DOHH2 (cell line): Measurements from ENCODE around the gene YTHDC2.

ENCODE experiments used
- H3F3A ChIP-seq: fragments of 200-600 bp; sonication (generic), shearing (Covaris generic); 2 replicates; pipeline ENCODE4 v1.6.0; 2016; ENCODE audit warnings: antibody characterized with exemption, mild to moderate bottlenecking; ENCODE audit not compliant: control insufficient read depth, insufficient read depth
- H3K27ac ChIP-seq: fragments of 200-600 bp; sonication (generic); 2 replicates; pipeline ENCODE4 v1.5.1; 2014; ENCODE audit warnings: low read depth, mild to moderate bottlenecking, low read length, moderate library complexity
- H3K27me3 ChIP-seq: fragments of 200-600 bp; sonication (generic); 2 replicates; pipeline ENCODE4 v1.6.1; 2014; ENCODE audit warnings: mild to moderate bottlenecking, low read length, mixed read lengths; ENCODE audit not compliant: control insufficient read depth
- H3K36me3 ChIP-seq: fragments of 200-600 bp; sonication (generic); 2 replicates; pipeline ENCODE4 v1.6.1; 2014; ENCODE audit warnings: mild to moderate bottlenecking, low read length, moderate library complexity, mixed read lengths; ENCODE audit not compliant: control insufficient read depth
- H3K4me1 ChIP-seq: fragments of 200-600 bp; sonication (generic); 2 replicates; pipeline ENCODE4 v1.6.1; 2014; ENCODE audit warnings: mild to moderate bottlenecking, low read length, mixed read lengths; ENCODE audit not compliant: control insufficient read depth
- H3K4me2 ChIP-seq: fragments of 200-600 bp; sonication (generic); 2 replicates; pipeline ENCODE4 v1.6.0; 2014; ENCODE audit warnings: mild to moderate bottlenecking, low read length, moderate library complexity
- H3K4me3 ChIP-seq: fragments of 200-600 bp; sonication (generic); 2 replicates; pipeline ENCODE4 v1.5.1; 2014; ENCODE audit warnings: mild to moderate bottlenecking, low read length, mixed read lengths
- H3K79me2 ChIP-seq: fragments of 200-600 bp; sonication (generic); 2 replicates; pipeline ENCODE4 v1.6.1; 2014; ENCODE audit warnings: mild to moderate bottlenecking, low read length, mixed read lengths; ENCODE audit not compliant: control insufficient read depth
- H3K9me2 ChIP-seq: fragments of 200-600 bp; sonication (generic); replicated peaks from 2 replicates; pipeline ENCODE4 v1.6.1; 2014; ENCODE audit warnings: mild to moderate bottlenecking, low read length, mixed read lengths; ENCODE audit not compliant: control insufficient read depth
- H3K9me3 ChIP-seq: fragments of 200-600 bp; sonication (generic); 2 replicates; pipeline ENCODE4 v1.6.1; 2014; ENCODE audit warnings: antibody characterized with exemption, low read length, mixed read lengths; ENCODE audit not compliant: control insufficient read depth, insufficient read depth
- H4K20me1 ChIP-seq: fragments of 200-600 bp; sonication (generic); 2 replicates; pipeline ENCODE4 v1.6.0; 2014; ENCODE audit warnings: low read depth, mild to moderate bottlenecking, antibody characterized with exemption, low read length, moderate library complexity; ENCODE audit not compliant: control insufficient read depth, insufficient read depth
- CTCF ChIP-seq: fragments of 200-600 bp; sonication (generic); IDR thresholded peaks from one replicate; pipeline ENCODE4 v1.5.1; 2014; ENCODE audit warnings: antibody characterized with exemption, mild to moderate bottlenecking, low read depth, low read length; ENCODE audit not compliant: poor library complexity, severe bottlenecking
- EZH2phosphoT487 ChIP-seq: fragments of 200-600 bp; sonication (generic); IDR thresholded peaks from 2 replicates; pipeline ENCODE4 v1.6.1; 2017; ENCODE audit warnings: borderline replicate concordance, mild to moderate bottlenecking, antibody characterized with exemption, low read length, moderate library complexity, mixed read lengths

YTHDC2 gene

GRCh38 chr5:113572716-113573115 lies 59.2 kb downstream of the YTHDC2 start:
- no peaks in the 10 kb centered on the region; the same call in 1 of the 2 replicates for H3F3A ChIP-seq
- H3K4me2 ChIP-seq = no peak overlapping the region
- TF ChIP-seq EZH2phosphoT487 (no peak), CTCF (no peak)
- H3K9me2 ChIP-seq = no peaks in the 10 kb centered on the region
- H3K27me3 ChIP-seq = no peaks in the 10 kb centered on the region
- no peaks in the 10 kb centered on the region for H4K20me1 ChIP-seq
- H3K27ac ChIP-seq = no peak overlapping the region
- H3K9me3 ChIP-seq = no peaks in the 10 kb centered on the region
- H3K36me3 ChIP-seq = peaks cover 34% of the 10 kb centered on the region
- no peak overlapping the region for H3K4me3 ChIP-seq
- no peaks in the 10 kb centered on the region for H3K4me1 ChIP-seq
- no peaks in the 10 kb centered on the region; the same call in 1 of the 2 replicates for H3K79me2 ChIP-seq

GRCh38 chr5:113574417-113574816 lies 60.9 kb downstream of the YTHDC2 start:
- no peak overlapping the region for H3K4me3 ChIP-seq
- peaks cover 28% of the 10 kb centered on the region for H3K36me3 ChIP-seq
- H3K9me3 ChIP-seq = no peaks in the 10 kb centered on the region
- H3K4me1 ChIP-seq = no peaks in the 10 kb centered on the region
- no peak overlapping the region for H3K27ac ChIP-seq
- no peaks in the 10 kb centered on the region for H4K20me1 ChIP-seq
- no peaks in the 10 kb centered on the region for H3K9me2 ChIP-seq
- no peaks in the 10 kb centered on the region for H3K27me3 ChIP-seq
- H3K79me2 ChIP-seq = no peaks in the 10 kb centered on the region; the same call in 1 of the 2 replicates
- TF ChIP-seq EZH2phosphoT487 = no peak
- no peak for TF ChIP-seq CTCF
- H3F3A ChIP-seq = no peaks in the 10 kb centered on the region; the same call in 1 of the 2 replicates
- no peak overlapping the region for H3K4me2 ChIP-seq

DNA sequence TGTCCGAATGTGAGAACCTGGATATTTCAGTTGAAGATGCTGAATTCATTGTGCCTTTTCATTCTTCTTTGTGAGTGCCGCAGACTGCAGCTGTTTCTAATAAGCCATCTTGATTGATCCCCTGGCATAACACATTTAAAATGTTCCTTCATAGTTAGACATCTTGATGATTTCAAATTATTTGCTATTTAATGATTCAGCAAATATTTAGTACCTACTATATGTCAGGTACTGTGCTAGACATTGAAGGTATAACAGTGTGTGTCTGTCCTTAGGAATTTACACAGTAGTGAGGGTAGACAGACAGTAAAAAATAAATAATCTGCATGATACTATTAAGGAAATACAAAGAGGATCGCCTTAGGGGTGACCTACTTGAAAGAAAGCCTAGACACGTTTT lies 61.6 kb downstream of the YTHDC2 start:
- Histone ChIP-seq H3K9me2 (no peaks in the 10 kb centered on the region), H4K20me1 (no peaks in the 10 kb centered on the region), H3K27ac (no peak overlapping the region), H3K36me3 (peaks cover 29% of the 10 kb centered on the region), H3K9me3 (no peaks in the 10 kb centered on the region), H3K4me1 (no peaks in the 10 kb centered on the region), H3K79me2 (no peaks in the 10 kb centered on the region; the same call in 1 of the 2 replicates), H3K4me2 (no peak overlapping the region), H3K27me3 (no peaks in the 10 kb centered on the region), H3F3A (no peaks in the 10 kb centered on the region; the same call in 1 of the 2 replicates), H3K4me3 (no peak overlapping the region)
- TF ChIP-seq EZH2phosphoT487 (no peak), CTCF (no peak)
